Measurements from ENCODE around the gene ANKS6.

Gene ANKS6

DNA sequence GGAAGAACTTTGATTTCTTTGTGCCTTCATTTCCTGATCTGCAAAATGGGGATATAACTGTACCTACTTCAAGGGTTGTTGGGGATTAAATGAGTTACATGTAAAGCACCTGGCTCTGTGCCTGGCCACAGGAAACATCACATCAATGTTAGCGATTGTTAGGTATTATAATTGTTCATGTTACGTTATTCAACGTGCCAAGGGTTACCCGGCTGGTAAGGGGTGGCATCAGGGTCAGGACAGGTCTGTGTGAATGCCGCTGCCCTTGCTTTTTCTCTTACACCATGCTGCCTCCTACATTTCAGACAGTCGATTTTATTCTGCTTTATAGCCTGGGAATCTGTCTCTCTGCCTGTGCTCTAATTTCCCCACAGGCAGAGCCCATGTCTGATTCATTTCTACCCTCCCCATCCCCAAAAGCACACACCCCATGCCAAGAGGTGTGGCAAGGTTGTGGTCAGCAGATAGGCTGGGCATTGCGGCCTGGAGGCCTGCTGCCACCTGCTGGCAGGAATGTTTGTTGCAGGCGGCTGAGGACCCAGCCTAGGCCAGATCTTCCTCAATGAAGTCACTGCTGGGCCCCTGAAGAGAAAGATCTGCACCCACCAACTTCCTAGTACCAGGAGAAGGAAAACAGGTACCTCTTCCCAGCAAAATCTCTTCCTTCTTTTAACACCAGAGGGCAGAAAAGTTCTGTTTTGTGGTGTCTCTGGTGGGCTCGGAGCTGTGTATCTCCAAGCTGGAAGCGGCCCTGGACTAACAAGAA is 5.3 kb downstream of the ANKS6 start:
- no peak for TF ChIP-seq ZNF274 (IDR thresholded peaks at IDR 0.05; ENCODE audit: low read depth, low read length)
- no peak overlapping the region for H3K4me3 ChIP-seq (ENCODE audit: low read length)

DNA sequence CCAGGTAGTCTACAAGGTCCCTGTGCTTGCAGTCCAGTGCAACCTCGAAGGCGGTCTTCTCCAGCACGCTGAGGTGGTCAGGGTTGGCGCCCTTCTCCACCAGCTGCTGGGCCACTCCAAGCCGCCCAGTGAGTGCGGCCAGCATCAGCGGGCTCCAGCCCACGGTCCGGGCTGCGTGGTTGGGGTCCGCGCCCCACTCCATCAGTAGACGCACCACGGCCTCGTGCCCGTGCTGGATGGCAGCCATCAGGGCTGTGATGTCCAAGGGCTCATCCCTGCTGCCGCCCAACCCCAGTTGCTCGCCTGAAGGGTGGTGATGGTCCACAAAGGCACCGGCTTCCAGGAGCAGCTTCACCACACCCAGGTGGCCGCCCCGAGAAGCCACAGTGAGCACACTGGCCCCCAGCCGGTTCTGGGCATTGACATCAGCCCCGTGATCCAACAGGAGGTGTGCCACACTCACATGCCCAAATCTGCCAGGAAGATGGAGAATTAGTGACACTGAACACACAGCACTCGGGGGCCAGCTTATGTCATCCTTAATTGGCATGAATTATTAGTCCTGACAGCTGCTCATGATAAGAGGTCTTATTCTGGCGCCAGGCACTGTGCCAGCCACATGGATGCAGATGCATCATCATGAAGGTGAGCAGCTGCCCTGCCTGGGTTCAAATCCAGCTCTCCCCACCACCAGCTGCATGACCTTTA is 6.1 kb downstream of the ANKS6 start:
- no peak overlapping the region for H3K4me3 ChIP-seq (ENCODE audit: low read length)
- TF ChIP-seq ZNF274 (IDR thresholded peaks at IDR 0.05; ENCODE audit: low read depth, low read length): no peak

DNA sequence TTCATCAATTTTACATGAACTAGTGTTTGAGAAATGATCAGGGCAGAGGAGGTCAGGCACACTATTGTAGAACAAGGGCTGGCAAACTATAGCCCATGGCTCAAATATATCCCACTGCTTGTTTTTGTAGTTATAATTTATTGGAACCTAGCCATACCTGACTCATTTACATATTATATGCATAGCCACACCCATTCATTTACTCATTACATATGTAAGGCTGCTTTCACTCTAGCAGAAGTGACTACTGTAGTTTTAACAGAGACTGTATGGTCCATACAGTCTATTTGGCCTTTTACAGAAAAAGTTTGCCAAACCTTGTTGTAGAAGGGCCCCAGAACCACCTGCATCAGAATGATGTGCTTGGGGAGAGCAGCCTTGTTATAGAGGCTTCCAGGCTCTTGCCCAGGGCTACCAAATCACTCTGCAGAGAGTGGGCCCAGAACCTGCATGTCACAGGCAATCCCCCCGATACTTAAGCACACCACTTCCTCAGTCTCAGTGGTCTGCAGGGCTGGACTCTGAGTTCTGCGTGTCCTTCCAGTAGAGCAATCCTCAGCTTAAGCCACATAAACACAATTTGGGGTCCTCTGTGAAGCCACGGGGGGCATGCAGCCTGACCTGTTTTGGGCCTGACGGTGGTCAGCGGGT is 6.7 kb downstream of the ANKS6 start:
- TF ChIP-seq ZNF274 (IDR thresholded peaks at IDR 0.05; ENCODE audit: low read depth, low read length): no peak
- H3K4me3 ChIP-seq (ENCODE audit: low read length): no peak overlapping the region

GRCh38 chr9:98787766-98788335 is 8.5 kb downstream of the ANKS6 start:
- H3K4me3 ChIP-seq (ENCODE audit: low read length): no peak overlapping the region
- TF ChIP-seq ZNF274 (IDR thresholded peaks at IDR 0.05; ENCODE audit: low read depth, low read length): no peak

GRCh38 chr9:98786750-98787510 is 9.4 kb downstream of the ANKS6 start:
- no peak overlapping the region for H3K4me3 ChIP-seq (ENCODE audit: low read length)
- no peak for TF ChIP-seq ZNF274 (IDR thresholded peaks at IDR 0.05; ENCODE audit: low read depth, low read length)

- H3K4me3 ChIP-seq (ENCODE audit: low read length): no peak overlapping the region
- TF ChIP-seq ZNF274 (IDR thresholded peaks at IDR 0.05; ENCODE audit: low read depth, low read length): no peak
These were observed 11.2 kb downstream of the ANKS6 start for GRCh38 chr9:98784831-98785806.

DNA sequence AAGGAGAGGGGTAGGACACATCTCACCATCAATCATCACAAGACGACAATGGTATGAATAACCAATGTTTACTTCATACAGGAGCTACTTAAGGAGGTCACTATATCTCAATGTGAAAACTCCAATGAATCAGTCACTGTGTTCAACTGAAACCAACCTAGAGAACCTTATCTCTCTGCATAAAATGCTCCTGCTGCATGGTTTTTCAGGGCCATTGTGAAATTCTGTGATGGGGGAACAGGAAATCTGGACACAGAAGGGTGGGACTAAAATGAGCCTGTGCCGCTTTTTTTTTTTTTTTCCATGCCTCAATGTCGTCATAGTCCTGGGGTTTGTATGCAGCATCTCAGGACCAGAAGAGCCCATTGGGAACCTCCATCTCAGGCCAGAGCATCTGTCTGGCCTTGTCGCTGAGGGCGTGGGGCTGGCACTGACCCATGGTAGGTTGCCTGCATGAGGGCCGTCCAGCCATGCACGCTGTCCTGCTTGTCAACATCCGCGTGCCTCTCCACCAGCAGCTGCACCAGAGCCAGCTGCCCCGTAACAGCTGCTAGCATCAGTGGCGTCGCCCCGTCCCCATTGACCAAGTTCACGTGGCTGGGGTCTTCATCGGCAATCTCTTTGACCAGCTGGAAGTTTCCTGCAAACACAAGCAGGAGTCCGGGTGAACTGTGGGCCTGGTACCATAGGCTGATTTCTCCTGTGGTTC is 12.7 kb downstream of the ANKS6 start:
- TF ChIP-seq ZNF274 (IDR thresholded peaks at IDR 0.05; ENCODE audit: low read depth, low read length): no peak
- no peak overlapping the region for H3K4me3 ChIP-seq (ENCODE audit: low read length)

DNA sequence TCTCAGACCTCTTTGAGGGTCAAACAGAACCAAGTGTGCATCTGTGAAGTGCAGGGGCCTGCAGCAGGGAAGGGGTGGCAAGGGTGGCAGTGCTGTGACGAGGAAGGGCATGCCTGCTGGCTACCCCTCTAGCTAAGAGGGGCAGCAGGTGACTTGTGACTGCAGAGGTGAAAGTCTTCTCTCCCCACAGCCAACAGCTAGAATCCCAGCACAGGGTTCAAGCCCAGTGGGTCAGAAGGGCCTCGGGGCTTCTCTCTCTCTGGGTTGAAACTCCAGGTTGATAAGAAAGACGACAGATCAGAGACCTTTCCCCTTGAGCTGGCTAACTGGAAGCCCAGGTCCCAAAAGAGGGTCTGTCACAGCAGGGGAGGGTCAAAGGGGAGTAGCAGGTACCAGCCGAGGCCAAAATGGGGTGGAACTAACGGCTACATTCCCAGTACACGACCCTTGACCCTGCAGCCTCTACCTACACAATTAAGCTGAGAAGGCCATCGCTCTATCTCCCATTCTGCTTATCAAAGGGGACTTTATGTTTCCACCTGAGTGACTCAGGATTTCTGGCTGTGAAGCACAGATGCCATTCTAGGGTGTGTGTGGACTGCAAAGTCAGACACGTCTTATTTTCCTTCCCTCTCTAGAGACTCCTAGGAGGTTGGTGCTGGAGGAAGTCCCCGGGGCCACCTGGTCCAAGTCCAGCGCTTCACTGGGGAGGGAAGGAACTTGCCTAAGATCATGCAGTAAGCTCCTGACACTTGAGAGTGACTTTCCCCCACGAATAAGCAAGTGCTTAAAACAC is 14.6 kb downstream of the ANKS6 start:
- TF ChIP-seq ZNF274 (IDR thresholded peaks at IDR 0.05; ENCODE audit: low read depth, low read length): no peak
- H3K4me3 ChIP-seq (ENCODE audit: low read length): no peak overlapping the region

DNA sequence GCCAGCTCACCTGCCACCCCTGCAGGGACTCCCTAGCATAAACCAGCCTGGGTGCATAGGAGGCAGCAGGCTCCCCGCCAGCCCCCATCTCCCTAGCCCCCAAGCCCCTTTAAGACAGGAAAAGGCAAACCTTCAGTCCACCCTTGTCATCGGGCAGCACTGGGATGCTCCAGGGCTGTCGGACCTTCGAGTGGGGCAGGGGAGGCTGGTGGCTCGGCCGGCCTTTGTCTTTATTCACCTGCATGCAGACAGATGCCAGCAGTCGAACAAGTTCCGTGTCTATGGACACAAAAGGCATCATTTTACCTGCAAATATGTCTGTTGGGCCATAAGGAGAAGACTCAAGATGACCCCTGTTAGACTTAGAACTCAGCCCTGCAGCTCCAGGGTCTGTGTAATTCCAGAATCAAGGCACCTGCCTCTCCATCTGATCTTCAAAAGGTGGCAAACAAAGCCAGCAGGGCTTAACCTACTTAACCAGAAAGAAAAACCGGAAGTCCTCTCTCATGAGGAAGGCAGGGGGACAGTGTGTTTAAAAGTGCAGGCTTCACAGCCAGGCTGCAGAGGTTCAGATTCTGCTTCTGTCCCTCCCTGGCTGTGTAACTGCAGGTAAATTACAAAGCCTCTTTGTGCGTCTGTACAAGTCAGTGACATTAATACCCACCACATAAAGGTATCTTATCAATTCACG is 16.2 kb downstream of the ANKS6 start:
- TF ChIP-seq ZNF274 (IDR thresholded peaks at IDR 0.05; ENCODE audit: low read depth, low read length): no peak
- H3K4me3 ChIP-seq (ENCODE audit: low read length): no peak overlapping the region

DNA sequence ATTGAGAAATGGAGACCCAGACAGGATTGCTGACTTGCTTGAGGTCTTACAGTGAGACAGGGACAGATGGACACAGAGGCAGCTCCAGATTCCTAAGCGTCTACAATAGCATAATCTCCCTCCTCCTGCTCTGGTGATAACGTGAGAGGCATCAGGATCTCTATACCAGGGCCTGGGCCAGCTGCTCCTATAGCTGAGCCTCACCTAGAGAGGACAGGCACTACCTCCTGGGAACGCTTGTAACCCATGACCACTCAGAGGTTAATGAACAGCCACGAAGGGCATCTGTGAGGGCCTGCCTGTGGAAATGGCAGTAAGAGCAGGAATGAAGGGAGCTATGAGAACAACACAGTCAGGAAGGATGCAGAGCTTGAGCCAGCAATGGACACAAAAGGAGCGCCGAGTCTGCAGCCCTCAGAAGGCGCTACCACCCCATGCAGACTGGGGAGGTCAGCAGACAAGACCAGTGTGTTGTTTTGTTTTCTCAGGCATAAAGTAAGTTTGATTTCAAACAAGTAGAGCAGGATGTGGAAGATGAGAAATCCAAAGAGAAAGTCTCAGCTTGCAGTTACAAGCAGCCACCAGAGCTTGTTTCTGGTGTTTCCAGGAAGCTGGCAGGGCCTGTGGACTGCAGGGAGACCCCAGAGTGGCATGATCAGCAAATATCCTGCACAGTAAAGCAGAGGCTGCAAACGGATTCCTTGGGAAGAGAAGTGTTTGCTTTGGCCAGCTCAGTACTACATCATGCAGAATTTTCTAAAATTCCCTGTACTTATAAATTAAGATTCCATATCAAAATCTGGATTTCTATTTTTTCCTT is 17.4 kb downstream of the ANKS6 start:
- TF ChIP-seq ZNF274 (IDR thresholded peaks at IDR 0.05; ENCODE audit: low read depth, low read length): no peak
- no peak overlapping the region for H3K4me3 ChIP-seq (ENCODE audit: low read length)

Data from GM08714 (cell line).